Keratinocyte (primary cell): ENCODE measurements around the gene LYPD6B. TPM values are rescaled to one million over a fixed set of nuclear protein-coding genes. Genes with fewer than 3 reads are reported as not detected.

Source experiments
- DNase-seq: peaks from one replicate; pipeline ENCODE4 v3.0.0-alpha.2; 2011; ENCODE audit warnings: low read depth, missing footprints, low spot score
- FAIRE-seq: peaks from 2 replicates; lab custom pipeline; 2011; peaks lifted over from hg19 to GRCh38; lab: Jason Lieb, UNC
- H2AFZ ChIP-seq: 2 replicates; pipeline ENCODE4 v1.6.0; 2012; ENCODE audit warnings: low read length, control low read depth, inconsistent platforms; ENCODE audit not compliant: control insufficient read depth
- H3K27ac ChIP-seq: 2 replicates; pipeline ENCODE4 v1.5.1; 2011; ENCODE audit warnings: low read length; ENCODE audit not compliant: control insufficient read depth, insufficient read depth
- H3K27me3 ChIP-seq: 3 replicates; pipeline ENCODE4 v1.6.0; 2011; ENCODE audit warnings: low read length; ENCODE audit not compliant: control insufficient read depth, insufficient read depth; ENCODE audit errors: extremely low read depth
- H3K36me3 ChIP-seq, 2 experiments: 2 replicates in 1 of 2; 3 replicates in 1 of 2; pipeline ENCODE4 v1.5.1; 2011; ENCODE audit warnings: low read length in 2 of 2, mild to moderate bottlenecking in 1 of 2; ENCODE audit not compliant: control insufficient read depth in 2 of 2, insufficient read depth in 2 of 2; ENCODE audit errors: extremely low read depth in 1 of 2
- H3K4me1 ChIP-seq: 3 replicates; pipeline ENCODE4 v1.5.1; 2011; ENCODE audit warnings: low read length; ENCODE audit not compliant: control insufficient read depth, insufficient read depth; ENCODE audit errors: extremely low read depth
- H3K4me2 ChIP-seq: 3 replicates; pipeline ENCODE4 v1.6.0; 2011; ENCODE audit warnings: low read depth, low read length; ENCODE audit not compliant: control insufficient read depth, insufficient read depth; ENCODE audit errors: extremely low read depth
- H3K4me3 ChIP-seq, 3 experiments: fragments of 200-600 bp in 1 of 3; sonication (generic) in 1 of 3; 2 replicates in 2 of 3; 3 replicates in 1 of 3; pipeline ENCODE4 v1.5.1; 2011 to 2016; ENCODE audit warnings: low read length in 3 of 3, mild to moderate bottlenecking in 3 of 3, control low read depth in 2 of 3, inconsistent platforms in 1 of 3, low read depth in 1 of 3, mixed read lengths in 1 of 3, mixed run types in 1 of 3, moderate library complexity in 1 of 3; ENCODE audit not compliant: control insufficient read depth in 2 of 3, insufficient read depth in 2 of 3; ENCODE audit errors: extremely low read depth in 1 of 3
- H3K79me2 ChIP-seq: 2 replicates; pipeline ENCODE4 v1.6.0; 2012; ENCODE audit warnings: low read length; ENCODE audit not compliant: control insufficient read depth, insufficient read depth
- H3K9ac ChIP-seq: 3 replicates; pipeline ENCODE4 v1.6.0; 2011; ENCODE audit warnings: low read length; ENCODE audit not compliant: control insufficient read depth, insufficient read depth; ENCODE audit errors: extremely low read depth
- H3K9me1 ChIP-seq: 3 replicates; pipeline ENCODE4 v1.6.0; 2011; ENCODE audit warnings: low read length; ENCODE audit not compliant: control insufficient read depth, insufficient read depth; ENCODE audit errors: extremely low read depth
- H3K9me3 ChIP-seq: 2 replicates; pipeline ENCODE4 v1.5.1; 2012; ENCODE audit warnings: low read depth, low read length; ENCODE audit not compliant: control insufficient read depth
- H4K20me1 ChIP-seq: 3 replicates; pipeline ENCODE4 v1.6.0; 2011; ENCODE audit warnings: low read length; ENCODE audit not compliant: control insufficient read depth, insufficient read depth; ENCODE audit errors: extremely low read depth
- CTCF ChIP-seq, 3 experiments: IDR thresholded peaks in 1 of 3; conservative IDR thresholded peaks in 1 of 3; optimal IDR thresholded peaks in 1 of 3; 2 replicates in 2 of 3; 3 replicates in 1 of 3; pipeline versions ENCODE3 to v1.5.1; 2011; ENCODE audit warnings: low read length in 3 of 3, mild to moderate bottlenecking in 3 of 3, moderate library complexity in 2 of 3, control low read depth in 1 of 3, inconsistent platforms in 1 of 3; ENCODE audit not compliant: insufficient read depth in 2 of 3; ENCODE audit errors: extremely low read depth in 1 of 3
- EZH2 ChIP-seq: IDR thresholded peaks from one replicate; pipeline ENCODE4 v1.6.1; 2012; ENCODE audit warnings: inconsistent platforms, mild to moderate bottlenecking, low read length, moderate library complexity
- dilution Hi-C: fragments of 300-500 bp; cut with MboI; formaldehyde crosslinking; loops from one replicate; pipeline ENCODE4 v1.7.0; 2020; ENCODE audit warnings: low sequenced_read_pairs; ENCODE audit not compliant: extremely low pct_ligation_motif_present
- polyA plus RNA-seq, 5 experiments: library from polyadenylated mRNA; depleted of rRNA in 3 of 5; stranded (reverse) in 3 of 5; stranded (forward) in 1 of 5; unstranded in 1 of 5; fragments of >200 nt; gene quantifications; 1 replicate in 1 of 5; 2 replicates in 3 of 5; 3 replicates in 1 of 5; pipeline versions ENCODE4 v1.2.1 to v1.2.3, GENCODE V29; 2011 to 2012; ENCODE audit warnings: missing spikeins in 2 of 5, low read depth in 1 of 5, low replicate concordance in 1 of 5

LYPD6B gene
- polyA plus RNA-seq, 1 donor (not counting 4 experiments of a cell fraction or from before 2014, with no cell fraction given) = 24.7 TPM

DNA sequence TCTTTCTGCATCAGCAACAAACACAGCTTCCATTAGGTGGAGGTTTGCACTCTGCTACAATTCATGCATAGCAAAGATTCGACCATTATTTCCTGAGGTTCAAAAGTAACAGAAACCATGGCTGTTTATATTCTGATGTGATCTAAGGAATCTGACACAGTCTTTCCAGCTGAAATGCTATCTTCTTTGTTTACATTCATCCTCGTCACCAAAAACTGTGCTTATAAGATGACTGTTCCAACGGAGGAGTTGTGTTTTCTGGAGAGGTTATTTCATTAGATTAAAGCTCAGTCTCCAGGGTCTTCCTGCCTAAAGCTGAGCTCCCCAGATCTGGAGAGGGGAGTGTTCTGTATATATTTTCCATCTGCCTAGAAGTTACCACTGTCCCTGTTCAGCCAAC is 45.1 kb upstream of the LYPD6B start:
- Histone ChIP-seq H3K9me1 (no peaks in the 10 kb centered on the region), H3K27me3 (peaks cover 2% of the 10 kb centered on the region), H3K4me2 (no peak overlapping the region), H4K20me1 (no peaks in the 10 kb centered on the region), H3K4me3 (no peak overlapping the region), H3K4me1 (no peaks in the 10 kb centered on the region), H3K27ac (no peak overlapping the region), H3K79me2 (no peaks in the 10 kb centered on the region), H3K36me3 (no peaks in the 10 kb centered on the region), H3K9me3 (no peaks in the 10 kb centered on the region), H3K9ac (no peak overlapping the region), H2AFZ (no peak overlapping the region)
- TF ChIP-seq CTCF (optimal IDR thresholded peaks at IDR 0.05 in 1 of 3, IDR thresholded peaks at IDR 0.05 in 1 of 3, conservative IDR thresholded peaks at IDR 0.05 in 1 of 3; ENCODE audit: extremely low read depth in 1 of 3, insufficient read depth in 2 of 3, low read length in 3 of 3) (no peak), EZH2 (no peak)
- DNase-seq (no peak), FAIRE-seq (no peak)
- dilution Hi-C loops = no loop called here

- no peak overlapping the region for H3K4me3 ChIP-seq
- FAIRE-seq = no peak
- TF ChIP-seq EZH2 (no peak), CTCF (optimal IDR thresholded peaks at IDR 0.05 in 1 of 3, IDR thresholded peaks at IDR 0.05 in 1 of 3, conservative IDR thresholded peaks at IDR 0.05 in 1 of 3; ENCODE audit: extremely low read depth in 1 of 3, insufficient read depth in 2 of 3, low read length in 3 of 3) (no peak)
- no peak for DNase-seq
- H3K4me2 ChIP-seq = no peak overlapping the region
- no peak overlapping the region for H3K27ac ChIP-seq
- peaks cover 4% of the 10 kb centered on the region for H3K27me3 ChIP-seq
- H3K9me1 ChIP-seq = no peaks in the 10 kb centered on the region
- H3K9ac ChIP-seq = no peak overlapping the region
- H3K4me1 ChIP-seq = no peaks in the 10 kb centered on the region
- dilution Hi-C loops = no loop called here
- H3K79me2 ChIP-seq = no peaks in the 10 kb centered on the region
- H4K20me1 ChIP-seq = no peaks in the 10 kb centered on the region
- H3K9me3 ChIP-seq = no peaks in the 10 kb centered on the region
- no peaks in the 10 kb centered on the region for H3K36me3 ChIP-seq
- no peak overlapping the region for H2AFZ ChIP-seq
Measured at GRCh38 chr2:148994341-148994740, 44.2 kb upstream of the LYPD6B start.
